HEK293T (cell line): ENCODE data around the gene C11orf24.

Experiments used
- ELF4 ChIP-seq: fragments of 450-650 bp; IDR thresholded peaks from 2 replicates; pipeline ENCODE4 v1.6.1; 2017; ENCODE audit warnings: antibody characterized with exemption
- PKNOX1 ChIP-seq: fragments of 450-650 bp; IDR thresholded peaks from 2 replicates; pipeline ENCODE4 v1.6.1; 2016
- SP1 ChIP-seq: fragments of 450-650 bp; IDR thresholded peaks from 2 replicates; pipeline ENCODE4 v1.6.1; 2017

GRCh38 chr11:68213135-68213515 is 58.6 kb downstream of the C11orf24 start, which contains the start of gene KMT5B:
- TF ChIP-seq SP1 (no peak), PKNOX1 (no peak), ELF4 (no peak)
